HL-60 (cell line): ENCODE measurements around the gene SLC13A2.

Experiments used
- DNase-seq, 2 experiments: peaks; one replicate each; pipeline ENCODE4 v3.0.0-alpha.2; 2010 to 2020; ENCODE audit warnings: low read depth in 1 of 2, low spot score in 1 of 2
- H3K27ac ChIP-seq: fragments of 250-450 bp; sonication (Bioruptor Pico); replicated peaks from 2 replicates; pipeline ENCODE4 v1.5.1; 2020; ENCODE audit warnings: mild to moderate bottlenecking, moderate library complexity
- H3K27me3 ChIP-seq: fragments of 250-450 bp; sonication (Bioruptor Pico); 2 replicates; pipeline ENCODE4 v1.5.1; 2021; ENCODE audit warnings: mild to moderate bottlenecking, moderate library complexity; ENCODE audit not compliant: insufficient read depth, poor library complexity, severe bottlenecking
- H3K4me3 ChIP-seq: replicated peaks from 2 replicates; pipeline ENCODE4 v1.5.1; 2011; ENCODE audit warnings: mild to moderate bottlenecking, control low read depth, low read length; ENCODE audit not compliant: insufficient read depth
- GABPA ChIP-seq: IDR thresholded peaks from 2 replicates; pipeline ENCODE4 v1.6.1; 2012; ENCODE audit warnings: low read depth
- POLR2AphosphoS5 ChIP-seq: IDR thresholded peaks from 2 replicates; pipeline ENCODE4 v1.6.1; 2012; ENCODE audit warnings: low read depth
- SPI1 ChIP-seq: IDR thresholded peaks from 2 replicates; pipeline ENCODE4 v1.6.1; 2012; ENCODE audit warnings: low read depth, mild to moderate bottlenecking, borderline replicate concordance
- TF ChIP-seq, protein P1 (sequence below): IDR thresholded peaks from one replicate; pipeline ENCODE4 v1.5.1; 2011; ENCODE audit warnings: low read length, control low read depth, inconsistent platforms; ENCODE audit not compliant: insufficient read depth
- TF ChIP-seq, protein P2 (sequence below): IDR thresholded peaks from 2 replicates; pipeline ENCODE4 v1.6.1; 2012; ENCODE audit warnings: low read depth; ENCODE audit not compliant: insufficient replicate concordance

The SLC13A2 gene

DNA sequence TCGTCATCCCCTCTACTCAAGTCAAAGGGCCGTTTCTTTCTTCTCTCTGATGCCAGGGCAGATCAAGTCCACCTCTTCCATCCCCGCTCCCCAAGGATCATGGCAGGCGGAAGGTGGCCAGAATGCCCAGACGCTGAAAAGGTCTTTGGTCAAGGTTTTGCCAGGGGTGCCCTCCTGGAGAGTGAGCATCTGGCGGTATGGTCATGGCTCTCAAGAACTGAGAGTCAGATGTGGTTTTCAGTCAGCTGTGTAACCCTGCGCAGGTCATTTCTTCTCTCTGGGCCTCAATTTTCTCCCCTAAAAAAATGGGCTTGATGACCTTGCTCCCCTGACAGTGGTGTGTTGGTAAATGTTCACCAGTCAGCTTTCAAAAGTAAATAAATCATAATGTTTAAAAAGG is 45.1 kb downstream of the SLC13A2 start:
- no peak overlapping the region for H3K27ac ChIP-seq
- no peaks in the 10 kb centered on the region for H3K27me3 ChIP-seq
- no peak for TF ChIP-seq POLR2AphosphoS5
- no peak for TF ChIP-seq SPI1
- TF ChIP-seq, protein P1, sequence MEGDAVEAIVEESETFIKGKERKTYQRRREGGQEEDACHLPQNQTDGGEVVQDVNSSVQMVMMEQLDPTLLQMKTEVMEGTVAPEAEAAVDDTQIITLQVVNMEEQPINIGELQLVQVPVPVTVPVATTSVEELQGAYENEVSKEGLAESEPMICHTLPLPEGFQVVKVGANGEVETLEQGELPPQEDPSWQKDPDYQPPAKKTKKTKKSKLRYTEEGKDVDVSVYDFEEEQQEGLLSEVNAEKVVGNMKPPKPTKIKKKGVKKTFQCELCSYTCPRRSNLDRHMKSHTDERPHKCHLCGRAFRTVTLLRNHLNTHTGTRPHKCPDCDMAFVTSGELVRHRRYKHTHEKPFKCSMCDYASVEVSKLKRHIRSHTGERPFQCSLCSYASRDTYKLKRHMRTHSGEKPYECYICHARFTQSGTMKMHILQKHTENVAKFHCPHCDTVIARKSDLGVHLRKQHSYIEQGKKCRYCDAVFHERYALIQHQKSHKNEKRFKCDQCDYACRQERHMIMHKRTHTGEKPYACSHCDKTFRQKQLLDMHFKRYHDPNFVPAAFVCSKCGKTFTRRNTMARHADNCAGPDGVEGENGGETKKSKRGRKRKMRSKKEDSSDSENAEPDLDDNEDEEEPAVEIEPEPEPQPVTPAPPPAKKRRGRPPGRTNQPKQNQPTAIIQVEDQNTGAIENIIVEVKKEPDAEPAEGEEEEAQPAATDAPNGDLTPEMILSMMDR, result no peak
- no peak for TF ChIP-seq GABPA
- TF ChIP-seq, protein P2, sequence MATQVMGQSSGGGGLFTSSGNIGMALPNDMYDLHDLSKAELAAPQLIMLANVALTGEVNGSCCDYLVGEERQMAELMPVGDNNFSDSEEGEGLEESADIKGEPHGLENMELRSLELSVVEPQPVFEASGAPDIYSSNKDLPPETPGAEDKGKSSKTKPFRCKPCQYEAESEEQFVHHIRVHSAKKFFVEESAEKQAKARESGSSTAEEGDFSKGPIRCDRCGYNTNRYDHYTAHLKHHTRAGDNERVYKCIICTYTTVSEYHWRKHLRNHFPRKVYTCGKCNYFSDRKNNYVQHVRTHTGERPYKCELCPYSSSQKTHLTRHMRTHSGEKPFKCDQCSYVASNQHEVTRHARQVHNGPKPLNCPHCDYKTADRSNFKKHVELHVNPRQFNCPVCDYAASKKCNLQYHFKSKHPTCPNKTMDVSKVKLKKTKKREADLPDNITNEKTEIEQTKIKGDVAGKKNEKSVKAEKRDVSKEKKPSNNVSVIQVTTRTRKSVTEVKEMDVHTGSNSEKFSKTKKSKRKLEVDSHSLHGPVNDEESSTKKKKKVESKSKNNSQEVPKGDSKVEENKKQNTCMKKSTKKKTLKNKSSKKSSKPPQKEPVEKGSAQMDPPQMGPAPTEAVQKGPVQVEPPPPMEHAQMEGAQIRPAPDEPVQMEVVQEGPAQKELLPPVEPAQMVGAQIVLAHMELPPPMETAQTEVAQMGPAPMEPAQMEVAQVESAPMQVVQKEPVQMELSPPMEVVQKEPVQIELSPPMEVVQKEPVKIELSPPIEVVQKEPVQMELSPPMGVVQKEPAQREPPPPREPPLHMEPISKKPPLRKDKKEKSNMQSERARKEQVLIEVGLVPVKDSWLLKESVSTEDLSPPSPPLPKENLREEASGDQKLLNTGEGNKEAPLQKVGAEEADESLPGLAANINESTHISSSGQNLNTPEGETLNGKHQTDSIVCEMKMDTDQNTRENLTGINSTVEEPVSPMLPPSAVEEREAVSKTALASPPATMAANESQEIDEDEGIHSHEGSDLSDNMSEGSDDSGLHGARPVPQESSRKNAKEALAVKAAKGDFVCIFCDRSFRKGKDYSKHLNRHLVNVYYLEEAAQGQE, result no peak
- DNase-seq, result no peak
- no peak overlapping the region for H3K4me3 ChIP-seq

DNA sequence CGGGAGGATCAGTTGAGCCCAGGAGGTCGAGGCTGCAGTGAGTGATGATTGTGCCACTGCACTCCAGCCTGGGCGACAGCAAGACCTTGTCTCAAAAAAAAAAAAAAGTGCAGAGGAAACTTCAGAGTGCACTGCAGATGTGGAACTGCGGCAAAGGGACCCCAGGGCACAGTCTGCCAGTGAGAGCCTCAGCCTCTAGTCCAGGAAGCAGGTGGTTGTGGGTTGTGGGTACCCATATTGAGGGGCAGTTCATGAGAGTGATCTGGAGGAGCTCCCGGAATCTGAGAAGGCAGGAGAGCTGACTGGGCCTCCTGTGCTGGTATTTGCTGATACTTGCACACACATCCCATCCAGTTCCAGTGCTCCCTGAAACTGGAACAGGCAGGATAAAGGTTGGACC is 45.8 kb downstream of the SLC13A2 start:
- TF ChIP-seq, protein P2, result no peak
- TF ChIP-seq SPI1 (no peak), POLR2AphosphoS5 (no peak), GABPA (no peak)
- TF ChIP-seq, protein P1, result no peak
- Histone ChIP-seq H3K27ac (no peak overlapping the region), H3K4me3 (no peak overlapping the region), H3K27me3 (no peaks in the 10 kb centered on the region)
- DNase-seq, result peak in 1 of 2 experiments; percentile 16

DNA sequence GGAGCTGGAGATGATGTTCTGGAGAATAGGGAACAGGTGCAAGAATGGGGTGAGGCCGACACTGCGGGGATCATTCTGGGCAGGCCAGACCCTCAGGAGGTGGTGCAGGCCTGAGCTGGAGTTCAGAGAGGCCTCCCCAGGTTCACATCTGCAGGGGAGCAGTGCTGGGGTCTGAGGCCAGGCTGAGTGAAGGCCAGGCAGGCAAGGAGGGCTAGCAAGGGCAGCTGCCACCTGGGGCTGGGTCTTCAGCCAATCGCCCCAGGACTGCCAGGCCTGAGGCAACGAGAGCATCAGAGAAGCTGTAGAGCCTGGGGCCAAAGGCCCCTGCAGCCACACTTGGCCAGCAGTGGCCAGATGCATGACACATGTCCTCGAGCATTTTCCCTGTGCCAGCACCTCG is 47.2 kb downstream of the SLC13A2 start:
- Histone ChIP-seq H3K27ac (no peak overlapping the region), H3K27me3 (no peaks in the 10 kb centered on the region), H3K4me3 (no peak overlapping the region)
- no peak for DNase-seq
- TF ChIP-seq, protein P2, result no peak
- no peak for TF ChIP-seq SPI1
- no peak for TF ChIP-seq GABPA
- TF ChIP-seq, protein P1, result no peak
- TF ChIP-seq POLR2AphosphoS5, result no peak
